Measurements from ENCODE around the gene VAPB.

VAPB gene

DNA sequence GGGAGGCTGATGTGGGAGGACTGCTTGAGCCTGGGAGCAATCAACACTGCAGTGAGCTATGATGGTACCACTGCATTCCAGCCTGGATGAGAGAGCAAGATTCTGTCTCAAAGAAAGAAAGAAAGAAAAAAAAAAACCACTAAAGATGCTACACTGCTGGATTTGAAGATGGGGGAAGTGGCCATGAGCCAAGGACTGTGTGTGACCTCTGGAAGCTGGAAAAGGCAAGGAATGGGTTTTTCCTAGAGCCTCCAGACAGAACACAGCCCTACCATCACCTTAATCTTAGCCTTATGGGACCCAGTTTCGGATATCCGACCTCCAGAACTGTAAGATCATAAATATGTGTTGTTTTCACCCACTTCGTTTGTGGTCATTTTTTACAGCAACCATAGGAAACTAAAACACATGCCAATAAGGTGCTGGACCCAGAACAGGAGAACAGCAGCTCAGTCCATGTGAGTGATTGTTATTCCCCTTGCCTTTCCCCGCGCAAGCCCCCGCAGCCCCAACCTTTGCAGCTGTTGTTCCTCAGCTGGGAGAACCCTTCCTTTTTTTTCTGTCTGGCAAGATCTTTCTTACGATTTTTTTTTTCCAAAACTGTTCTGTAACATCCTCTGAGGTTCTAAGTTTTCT is 11.1 kb upstream of the VAPB start:
- DNase-seq (ENCODE audit: low read depth in 1 of 2, low spot score in 1 of 2): no peak

DNA sequence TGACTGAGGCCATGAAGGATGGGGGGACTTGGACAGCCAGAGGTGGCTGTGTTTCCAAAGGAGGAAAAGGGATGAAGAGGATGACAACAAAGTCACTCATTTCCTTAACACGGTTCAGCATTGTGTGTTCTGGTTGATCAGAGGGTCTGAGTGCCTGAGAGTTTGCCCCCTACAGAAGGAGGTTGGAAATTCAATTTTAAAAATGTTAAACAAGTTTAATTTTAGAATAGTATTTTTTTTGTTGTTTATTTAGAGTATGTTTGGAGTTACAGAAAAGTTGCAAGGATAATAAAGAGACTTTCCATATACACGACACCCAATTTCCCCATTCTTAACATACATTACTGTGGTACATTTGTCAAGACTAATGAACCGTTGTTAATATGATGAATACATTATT is 10.3 kb upstream of the VAPB start:
- DNase-seq (ENCODE audit: low read depth in 1 of 2, low spot score in 1 of 2): no peak

DNA sequence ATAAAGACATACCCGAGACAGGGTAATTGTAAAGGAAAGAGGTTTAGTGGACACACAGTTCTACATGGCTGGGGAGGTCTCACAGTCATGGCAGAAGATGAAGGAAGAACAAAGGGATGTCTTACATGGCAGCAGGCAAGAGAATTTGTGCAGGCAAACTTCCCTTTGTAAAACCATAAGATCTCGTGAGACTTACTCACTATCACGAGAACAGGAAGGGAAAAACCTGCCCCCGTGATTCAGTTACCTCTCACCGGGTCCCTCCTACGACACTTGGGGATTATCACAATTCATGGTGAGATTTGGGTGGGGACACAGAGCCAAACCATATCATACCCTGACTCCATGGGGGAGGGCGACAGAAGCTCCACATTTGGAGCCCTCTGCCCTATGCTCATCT is 7.4 kb upstream of the VAPB start:
- no peak for DNase-seq (ENCODE audit: low read depth in 1 of 2, low spot score in 1 of 2)

DNA sequence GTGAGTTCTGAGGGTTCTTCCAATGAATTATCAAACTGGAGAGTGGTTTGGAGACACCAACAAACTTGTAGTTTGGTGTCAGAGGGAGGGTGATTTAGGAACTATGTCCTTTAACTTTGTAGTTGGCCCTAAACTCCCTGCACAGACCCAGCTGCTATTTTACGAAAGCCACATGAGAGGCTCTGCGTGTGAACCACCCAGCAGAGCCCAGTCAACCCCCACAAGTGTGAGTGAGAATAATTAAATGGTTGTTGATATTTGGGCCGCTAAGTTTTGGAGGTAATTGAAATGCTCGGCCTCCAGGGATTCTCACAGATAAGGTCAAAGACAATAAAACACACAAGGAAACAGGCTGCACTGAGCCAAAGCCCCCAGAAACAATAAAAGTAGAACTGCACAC is 6.9 kb upstream of the VAPB start:
- no peak for DNase-seq (ENCODE audit: low read depth in 1 of 2, low spot score in 1 of 2)

DNA sequence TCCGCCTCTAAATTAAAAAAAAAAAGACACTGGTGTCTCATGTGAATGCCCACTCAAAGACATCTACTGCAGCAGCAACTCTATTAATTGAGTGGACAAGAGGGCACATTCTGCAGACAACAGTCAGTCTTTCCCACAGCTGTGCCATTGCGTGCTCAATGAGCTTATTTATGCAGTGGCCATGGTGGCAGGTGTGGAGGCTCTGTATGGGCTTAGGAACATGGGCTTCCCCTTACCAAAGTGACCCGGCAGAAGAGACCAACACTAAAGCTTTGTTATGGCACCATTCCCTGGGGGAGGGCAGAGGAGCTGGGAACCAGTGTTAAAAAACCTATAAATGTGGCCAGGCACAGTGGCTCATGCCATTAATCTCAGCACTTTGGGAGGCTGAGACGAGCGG is 4.2 kb upstream of the VAPB start:
- no peak for DNase-seq (ENCODE audit: low read depth in 1 of 2, low spot score in 1 of 2)

DNA sequence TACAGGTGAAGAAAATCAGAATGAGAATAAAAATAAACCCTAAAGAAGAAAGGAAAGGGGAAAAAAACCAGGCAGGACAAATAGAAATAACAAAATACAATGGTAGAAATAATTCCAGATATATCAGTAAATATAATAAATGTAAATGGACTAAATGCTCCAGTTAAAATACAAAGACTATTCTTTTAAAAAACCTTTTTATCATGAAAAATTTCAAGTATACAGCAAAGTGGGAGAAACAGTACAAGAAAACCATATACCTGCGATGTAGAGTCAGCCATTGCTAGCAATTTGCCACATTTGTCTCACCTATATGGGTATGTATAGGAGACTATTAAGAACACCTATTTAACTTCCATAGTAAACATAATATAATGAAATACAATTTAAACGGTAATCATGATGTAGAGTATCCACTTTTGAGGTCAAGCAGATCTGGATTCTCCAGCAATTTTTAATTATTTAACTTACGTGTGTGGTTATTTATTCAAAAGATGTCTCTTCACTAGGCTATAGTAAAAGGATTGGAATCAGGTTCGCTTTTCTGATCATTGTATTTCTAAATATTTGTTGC is 914 bp upstream of the VAPB start:
- DNase-seq (ENCODE audit: low read depth in 1 of 2, low spot score in 1 of 2): no peak

DNA sequence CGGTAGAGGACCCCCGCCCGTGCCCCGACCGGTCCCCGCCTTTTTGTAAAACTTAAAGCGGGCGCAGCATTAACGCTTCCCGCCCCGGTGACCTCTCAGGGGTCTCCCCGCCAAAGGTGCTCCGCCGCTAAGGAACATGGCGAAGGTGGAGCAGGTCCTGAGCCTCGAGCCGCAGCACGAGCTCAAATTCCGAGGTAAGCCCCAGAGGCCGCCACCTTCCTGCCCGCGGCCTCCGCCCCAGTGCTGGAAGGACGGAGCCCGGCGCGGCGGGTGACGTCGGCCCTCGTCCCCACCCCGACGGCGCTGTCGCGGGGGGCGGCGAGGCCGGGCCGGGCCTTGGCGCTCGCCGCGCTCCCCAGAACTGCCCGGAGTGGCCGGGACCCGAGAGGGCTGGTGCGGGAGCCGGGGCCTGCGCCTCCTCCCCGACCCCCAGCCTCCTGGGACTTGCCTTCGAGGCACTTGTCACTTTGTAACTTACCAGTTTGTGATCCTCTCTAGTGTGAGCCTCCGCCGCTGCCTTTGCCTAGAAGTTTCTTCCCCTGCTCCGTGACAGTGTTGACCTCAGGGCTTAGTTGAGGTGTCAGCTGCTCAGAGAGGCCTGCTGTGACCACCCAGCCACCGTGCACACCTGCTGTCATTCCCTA is 417 bp downstream of the VAPB start:
- DNase-seq (ENCODE audit: low read depth in 1 of 2, low spot score in 1 of 2): peak in 1 of 2 donors; percentile 31

DNA sequence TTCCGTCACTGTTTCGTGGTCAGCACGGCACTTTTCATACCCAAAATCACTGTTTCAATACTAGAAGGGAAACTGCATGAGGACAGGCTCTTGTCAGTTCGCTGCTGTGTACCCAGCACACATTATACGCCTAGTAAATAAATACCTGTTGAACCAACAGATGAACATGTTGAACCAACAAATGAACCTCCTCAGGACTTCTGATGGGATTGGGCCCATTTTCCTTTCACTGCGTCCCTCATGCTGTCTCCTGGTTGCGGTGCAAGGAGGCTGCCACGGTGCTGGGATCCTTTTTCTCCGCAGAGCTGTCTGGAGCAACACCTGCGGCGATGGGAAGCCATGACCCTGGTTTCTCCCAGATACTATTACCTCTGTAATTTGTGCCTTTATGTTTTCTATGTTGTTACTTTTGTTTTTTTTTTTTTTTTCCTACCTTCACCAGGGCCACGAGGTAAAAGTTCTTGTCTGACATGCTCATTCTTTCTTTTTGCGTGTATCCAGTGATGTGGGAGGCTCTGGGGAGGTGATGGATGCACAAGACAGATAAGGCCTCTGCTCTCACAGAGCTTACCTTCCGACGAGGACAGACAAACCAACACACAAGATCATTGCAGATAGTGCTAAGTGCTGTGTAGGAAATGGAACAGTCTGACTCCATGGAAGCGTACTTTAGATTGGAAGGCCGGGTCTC is 1.1 kb downstream of the VAPB start:
- no peak for DNase-seq (ENCODE audit: low read depth in 1 of 2, low spot score in 1 of 2)

DNA sequence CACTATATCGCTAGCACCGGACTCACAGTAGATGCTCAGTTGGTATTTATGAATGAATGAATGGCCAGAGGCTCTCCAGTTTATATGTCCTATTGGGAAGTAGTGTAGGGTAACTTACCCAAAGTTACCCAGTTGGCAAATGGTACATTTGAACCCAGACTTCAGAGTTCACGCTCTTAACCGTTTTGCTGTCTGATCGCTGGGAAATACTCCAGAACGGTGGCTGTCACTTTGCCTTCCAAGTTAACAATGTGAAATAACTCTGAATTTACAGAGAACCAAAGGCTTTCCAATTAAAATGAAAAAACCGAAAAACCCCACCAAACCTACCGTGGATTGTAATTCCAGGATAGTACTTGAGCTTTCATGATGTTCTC is 1.6 kb downstream of the VAPB start:
- DNase-seq (ENCODE audit: low read depth in 1 of 2, low spot score in 1 of 2): no peak

DNA sequence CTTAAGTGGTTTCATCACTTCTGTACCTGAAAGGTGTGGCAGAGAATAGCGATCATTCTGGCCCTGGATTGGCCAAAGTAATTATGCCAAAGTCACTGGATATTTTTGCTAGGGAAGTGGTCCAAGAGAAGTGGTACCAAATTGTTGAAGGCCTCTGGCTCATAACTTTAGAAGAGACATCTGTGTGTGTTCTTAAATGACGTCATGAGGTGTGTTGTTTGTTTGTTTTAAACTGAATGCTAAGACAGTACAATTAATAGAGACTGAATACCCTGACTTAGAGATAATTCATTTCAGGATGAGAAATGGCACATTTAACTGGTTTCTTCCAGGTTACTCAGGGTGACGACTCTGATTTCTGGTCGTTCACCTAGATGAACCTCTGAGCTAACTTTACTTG is 3.3 kb downstream of the VAPB start:
- no peak for DNase-seq (ENCODE audit: low read depth in 1 of 2, low spot score in 1 of 2)

DNA sequence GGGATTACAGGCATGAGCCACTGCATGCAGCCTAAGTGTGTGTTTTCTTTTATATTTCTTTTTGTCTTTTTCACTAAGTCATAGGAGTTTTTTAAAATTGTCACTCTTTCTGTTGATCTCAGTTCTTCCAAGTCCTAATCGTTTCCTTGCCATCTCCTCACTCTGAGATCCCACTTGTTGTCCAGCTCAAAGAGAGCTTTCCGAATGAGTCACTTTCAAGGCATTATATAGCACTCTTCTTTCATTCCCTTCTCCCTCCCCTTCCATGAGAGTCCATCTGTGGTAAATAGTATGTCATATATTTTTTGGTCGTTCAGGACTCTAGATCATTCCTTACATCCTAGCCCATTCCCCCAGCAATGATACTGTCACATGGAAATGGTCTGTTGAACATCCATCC is 4.3 kb downstream of the VAPB start:
- no peak for DNase-seq (ENCODE audit: low read depth in 1 of 2, low spot score in 1 of 2)

DNA sequence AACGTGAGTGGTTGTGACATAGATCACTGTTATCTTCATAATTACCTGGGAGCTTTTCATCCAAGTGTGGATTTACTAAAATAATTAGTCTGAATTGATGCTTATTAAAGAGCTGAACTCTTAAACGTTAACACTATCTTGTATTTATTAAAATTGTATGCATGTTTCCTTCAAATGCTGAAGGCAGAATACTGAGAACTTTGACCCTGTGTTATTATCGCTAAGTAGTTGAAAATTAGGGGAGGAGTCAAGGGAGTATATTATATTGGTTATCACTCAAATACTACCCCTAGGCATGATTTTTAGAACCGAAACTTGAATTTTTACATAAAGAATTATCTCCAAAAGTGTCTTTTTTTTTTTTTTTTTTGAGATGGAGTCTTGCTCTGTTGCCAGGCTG is 5.8 kb downstream of the VAPB start:
- no peak for DNase-seq (ENCODE audit: low read depth in 1 of 2, low spot score in 1 of 2)

DNA sequence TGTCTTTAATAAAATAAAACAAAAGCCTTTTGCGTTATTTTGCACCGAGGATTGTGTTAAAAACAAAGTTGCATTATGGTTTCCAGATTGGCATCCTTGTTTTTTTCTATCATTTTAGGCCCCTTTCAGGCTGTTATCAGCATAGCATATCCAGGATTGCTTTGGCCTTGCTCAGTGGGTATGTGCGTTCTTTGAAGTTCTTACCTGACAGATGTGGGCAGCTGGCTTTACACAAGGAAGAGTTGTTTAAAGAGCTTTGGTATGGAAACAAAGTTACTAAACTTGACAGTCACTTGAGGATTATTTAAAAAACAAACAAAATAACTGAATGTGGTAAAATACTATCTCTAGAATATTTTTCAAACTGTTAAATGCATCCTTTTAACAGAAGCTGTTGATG is 6.6 kb downstream of the VAPB start:
- DNase-seq (ENCODE audit: low read depth in 1 of 2, low spot score in 1 of 2): no peak

DNA sequence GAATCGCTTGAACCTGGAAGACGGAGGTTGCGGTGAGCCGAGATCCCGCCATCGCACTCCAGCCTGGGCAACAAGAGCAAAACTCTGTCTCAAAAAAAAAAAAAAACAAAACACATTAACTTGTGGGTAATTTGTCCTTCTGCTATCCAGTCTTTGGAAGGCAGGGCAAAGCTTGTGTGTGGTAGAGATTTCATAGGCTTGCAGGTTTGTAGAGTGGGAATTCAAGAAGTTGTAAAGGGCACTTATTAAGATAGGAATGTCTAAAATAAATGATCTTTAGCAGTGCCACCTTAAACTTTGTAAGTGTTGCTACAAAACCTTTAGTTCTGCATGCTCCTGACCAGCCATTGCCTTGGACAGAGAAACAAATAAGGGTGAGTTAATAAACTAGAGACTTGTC is 8.4 kb downstream of the VAPB start:
- no peak for DNase-seq (ENCODE audit: low read depth in 1 of 2, low spot score in 1 of 2)

DNA sequence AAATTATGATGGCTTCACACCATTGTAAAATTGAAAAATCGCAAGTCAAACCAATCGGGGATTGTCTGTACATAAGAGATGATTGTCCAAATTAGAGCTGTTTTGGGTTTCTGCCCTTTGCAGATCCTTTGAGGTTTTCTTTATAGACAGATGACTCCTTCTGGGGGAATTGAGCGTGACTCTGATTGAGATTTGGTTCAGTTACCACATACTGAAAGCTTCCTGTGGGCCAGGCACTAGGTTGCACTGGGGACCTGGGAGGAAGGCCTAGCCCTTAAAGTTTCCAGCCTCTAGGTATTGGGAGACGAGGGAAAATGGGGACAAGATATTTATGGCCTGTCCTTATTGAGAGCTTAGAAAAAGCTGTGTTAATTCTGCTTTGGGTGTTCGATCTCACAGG is 9.2 kb downstream of the VAPB start:
- no peak for DNase-seq (ENCODE audit: low read depth in 1 of 2, low spot score in 1 of 2)

DNA sequence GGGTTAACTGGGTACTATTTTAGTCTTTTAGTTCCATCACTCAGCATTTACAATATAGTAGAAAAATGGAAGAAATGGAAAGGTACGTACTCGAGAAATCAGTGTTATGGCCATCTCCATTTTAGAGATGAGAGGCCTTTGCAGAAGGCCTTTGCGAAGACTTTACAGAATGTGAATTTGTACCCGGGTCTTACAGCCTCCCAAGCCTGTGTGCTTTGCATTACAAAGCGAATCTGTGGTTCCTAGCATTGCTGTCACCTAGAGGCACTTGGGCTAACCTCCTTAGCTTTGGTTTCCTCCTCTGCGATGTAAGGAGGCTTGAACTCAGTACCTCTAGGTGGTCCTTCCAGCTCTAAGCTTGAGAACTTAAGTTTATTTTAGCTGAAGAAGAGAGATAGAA is 10.9 kb downstream of the VAPB start:
- no peak for DNase-seq (ENCODE audit: low read depth in 1 of 2, low spot score in 1 of 2)

DNA sequence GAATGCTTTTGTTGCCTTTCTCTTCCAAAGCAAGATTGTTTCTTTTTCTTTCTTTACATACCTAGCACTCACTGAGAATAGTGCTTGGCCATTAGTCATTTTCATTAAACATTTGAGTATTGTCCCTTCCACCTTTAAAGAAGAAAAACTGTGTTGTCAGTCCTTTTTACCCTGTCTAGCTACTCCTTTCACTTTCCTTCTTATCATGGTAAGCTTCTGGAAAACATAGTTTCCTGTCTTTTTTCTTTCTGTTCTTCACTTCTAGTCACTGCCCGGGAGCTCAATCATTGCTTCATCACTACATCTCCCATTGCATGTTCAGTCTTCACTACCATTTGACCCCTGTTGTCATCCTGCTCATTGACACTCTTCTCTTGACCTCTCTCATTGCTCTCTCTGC is 12.1 kb downstream of the VAPB start:
- no peak for DNase-seq (ENCODE audit: low read depth in 1 of 2, low spot score in 1 of 2)

DNA sequence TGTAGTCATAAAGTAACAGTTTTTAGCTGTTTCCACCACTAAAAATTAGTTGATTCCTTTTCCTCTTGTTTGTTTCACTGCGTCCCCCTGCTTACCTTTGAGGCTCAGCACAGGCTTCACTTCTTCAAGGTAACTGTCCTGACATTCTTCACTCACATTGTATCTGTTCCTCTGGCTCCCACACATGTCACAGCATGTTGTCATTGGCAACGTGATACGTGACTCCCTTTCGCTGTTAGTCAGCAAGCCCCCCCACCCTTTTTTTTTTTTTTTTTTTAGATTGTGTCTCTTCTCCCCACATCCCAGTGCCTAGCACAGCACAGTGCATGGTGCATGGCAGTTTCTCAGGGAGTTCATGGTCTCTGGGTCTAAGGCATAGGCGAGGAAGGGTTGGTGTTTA is 13.3 kb downstream of the VAPB start:
- no peak for DNase-seq (ENCODE audit: low read depth in 1 of 2, low spot score in 1 of 2)

DNA sequence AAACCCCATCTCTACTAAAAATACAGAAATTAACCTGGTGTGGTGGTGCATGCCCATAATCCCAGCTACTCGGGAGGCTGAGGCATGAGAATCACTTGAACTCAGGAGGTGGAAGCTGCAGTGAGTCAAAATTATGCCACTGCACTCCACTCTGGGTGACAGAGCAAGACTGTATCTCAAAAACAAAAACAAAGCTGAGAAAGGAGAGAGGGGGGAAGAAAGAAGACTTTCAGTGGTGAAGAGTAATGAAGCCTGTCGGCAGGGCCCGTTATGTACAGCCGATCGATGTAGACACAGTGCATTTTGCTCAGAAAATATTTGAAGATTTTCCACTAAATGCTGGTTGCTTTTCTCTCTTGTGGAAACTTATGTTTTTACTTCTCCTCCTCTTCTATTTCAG is 13.8 kb downstream of the VAPB start:
- no peak for DNase-seq (ENCODE audit: low read depth in 1 of 2, low spot score in 1 of 2)

DNA sequence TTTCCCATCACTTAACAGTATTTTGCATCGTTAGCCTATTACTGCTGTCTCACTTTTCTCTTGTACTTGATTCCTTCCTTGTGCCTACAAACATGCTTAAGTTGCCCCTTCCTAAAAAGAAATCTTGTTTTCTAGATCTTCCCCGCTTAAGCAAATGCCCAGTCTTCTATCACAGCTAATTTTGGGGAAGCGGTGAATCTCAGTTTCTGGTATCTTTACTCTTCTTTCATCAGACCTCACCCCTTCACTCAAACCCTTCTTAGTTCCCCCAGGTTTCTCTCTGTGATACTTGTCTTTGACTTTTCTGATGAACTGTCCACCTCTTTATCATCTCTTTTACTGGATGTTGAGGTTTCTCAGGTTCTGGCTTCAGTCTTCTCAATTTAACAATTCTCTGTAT is 14.2 kb downstream of the VAPB start:
- no peak for DNase-seq (ENCODE audit: low read depth in 1 of 2, low spot score in 1 of 2)

DNA sequence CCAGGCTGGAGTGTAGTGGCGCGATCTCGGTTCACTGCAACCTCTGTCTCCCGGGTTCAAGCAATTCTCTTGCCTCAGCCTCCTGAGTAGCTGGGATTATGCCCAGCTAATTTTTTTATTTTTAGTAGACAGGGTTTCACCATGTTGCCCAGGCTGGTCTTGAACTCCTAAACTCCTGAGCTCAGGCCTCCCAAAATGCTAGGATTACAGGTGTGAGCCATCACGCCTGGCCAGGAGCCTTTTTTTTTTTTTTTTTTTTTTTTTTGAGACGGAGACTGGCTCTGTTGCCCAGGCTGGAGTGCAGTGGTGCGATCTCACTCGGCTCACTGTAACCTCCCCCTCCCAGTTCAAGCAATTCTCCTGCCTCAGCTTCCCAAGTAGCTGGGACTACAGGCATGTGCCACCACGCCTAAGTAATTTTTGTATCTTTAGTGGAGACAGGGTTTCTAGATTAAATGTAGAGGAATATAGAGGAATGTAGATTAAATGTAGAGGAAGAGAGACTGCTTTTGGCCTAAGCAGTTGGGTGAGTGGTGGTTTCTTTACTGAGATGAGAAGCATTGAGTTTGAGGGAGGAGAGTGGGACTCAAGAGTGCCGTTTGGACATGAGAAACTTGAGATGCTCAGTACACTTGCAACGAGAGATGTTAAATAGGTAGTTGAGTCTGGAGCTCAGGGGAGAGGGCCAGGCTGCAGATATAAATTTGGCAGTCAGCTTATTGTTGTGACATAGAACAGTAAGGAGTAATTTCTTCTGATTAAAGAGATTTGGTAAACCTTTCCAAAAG is 16.7 kb downstream of the VAPB start:
- DNase-seq (ENCODE audit: low read depth in 1 of 2, low spot score in 1 of 2): no peak
